ENCODE measurements around the gene GPR162.

The GPR162 gene

GRCh38 chr12:6860116-6860515, 38.5 kb downstream of the GPR162 start:
- no peaks in the 10 kb centered on the region for H3K27me3 ChIP-seq (ENCODE audit: insufficient read depth, low read length, poor library complexity, severe bottlenecking)
- peaks cover 93% of the 10 kb centered on the region for H3K36me3 ChIP-seq (ENCODE audit: insufficient read depth, low read length)
- H3K4me1 ChIP-seq (ENCODE audit: insufficient read depth, low read length, poor library complexity, severe bottlenecking), result no peaks in the 10 kb centered on the region

GRCh38 chr12:6860942-6861341, 39.3 kb downstream of the GPR162 start:
- no peaks in the 10 kb centered on the region for H3F3A ChIP-seq (ENCODE audit: low read depth)
- H3K9ac ChIP-seq (ENCODE audit: low read depth, low read length, poor library complexity, severe bottlenecking), result no peak overlapping the region
- peaks cover 96% of the 10 kb centered on the region for H3K36me3 ChIP-seq (ENCODE audit: insufficient read depth, low read length)
- no peaks in the 10 kb centered on the region for H3K9me2 ChIP-seq (replicated peaks; ENCODE audit: low read depth, low read length)
- TF ChIP-seq CTCF (conservative IDR thresholded peaks at IDR 0.05; ENCODE audit: low read length), result no peak
- no peak for TF ChIP-seq EZH2phosphoT487 (IDR thresholded peaks at IDR 0.05; ENCODE audit: borderline replicate concordance)
- H3K27me3 ChIP-seq (ENCODE audit: insufficient read depth, low read length, poor library complexity, severe bottlenecking), result no peaks in the 10 kb centered on the region
- no peak overlapping the region for H2AFZ ChIP-seq (ENCODE audit: low read length)
- no peaks in the 10 kb centered on the region; the same call in 1 of the 2 replicates for H3K79me2 ChIP-seq (ENCODE audit: insufficient read depth, low read length)
- no peaks in the 10 kb centered on the region for H3K9me3 ChIP-seq (ENCODE audit: insufficient read depth, low read depth, low read length)
- no peak overlapping the region for H3K4me3 ChIP-seq (ENCODE audit: low read length, poor library complexity, severe bottlenecking)
- no peak overlapping the region for H3K4me2 ChIP-seq (ENCODE audit: low read depth, low read length, poor library complexity, severe bottlenecking)
- no peaks in the 10 kb centered on the region for H4K20me1 ChIP-seq (ENCODE audit: insufficient read depth, low read length, poor library complexity, severe bottlenecking)
- no peaks in the 10 kb centered on the region for H3K4me1 ChIP-seq (ENCODE audit: insufficient read depth, low read length, poor library complexity, severe bottlenecking)

More at GRCh38 chr12:6860116-6860515, 38.5 kb downstream of the GPR162 start:
- no peaks in the 10 kb centered on the region for H3F3A ChIP-seq (ENCODE audit: low read depth)
- peaks cover 7% of the 10 kb centered on the region; the same call in 1 of the 2 replicates for H3K79me2 ChIP-seq (ENCODE audit: insufficient read depth, low read length)
- H3K4me3 ChIP-seq (ENCODE audit: low read length, poor library complexity, severe bottlenecking), result no peak overlapping the region
- TF ChIP-seq CTCF (conservative IDR thresholded peaks at IDR 0.05; ENCODE audit: low read length), result no peak
- TF ChIP-seq EZH2phosphoT487 (IDR thresholded peaks at IDR 0.05; ENCODE audit: borderline replicate concordance), result no peak
- H3K9me2 ChIP-seq (replicated peaks; ENCODE audit: low read depth, low read length), result no peaks in the 10 kb centered on the region
- no peak overlapping the region for H3K4me2 ChIP-seq (ENCODE audit: low read depth, low read length, poor library complexity, severe bottlenecking)
- no peaks in the 10 kb centered on the region for H4K20me1 ChIP-seq (ENCODE audit: insufficient read depth, low read length, poor library complexity, severe bottlenecking)
- no peaks in the 10 kb centered on the region for H3K9me3 ChIP-seq (ENCODE audit: insufficient read depth, low read depth, low read length)
- H2AFZ ChIP-seq (ENCODE audit: low read length), result no peak overlapping the region
- no peak overlapping the region for H3K9ac ChIP-seq (ENCODE audit: low read depth, low read length, poor library complexity, severe bottlenecking)

GRCh38 chr12:6861391-6861790, 39.8 kb downstream of the GPR162 start:
- Histone ChIP-seq H3K9me2 (replicated peaks; ENCODE audit: low read depth, low read length) (no peaks in the 10 kb centered on the region), H4K20me1 (ENCODE audit: insufficient read depth, low read length, poor library complexity, severe bottlenecking) (no peaks in the 10 kb centered on the region), H3K27me3 (ENCODE audit: insufficient read depth, low read length, poor library complexity, severe bottlenecking) (no peaks in the 10 kb centered on the region), H3K79me2 (ENCODE audit: insufficient read depth, low read length) (no peaks in the 10 kb centered on the region), H3K4me3 (ENCODE audit: low read length, poor library complexity, severe bottlenecking) (no peak overlapping the region), H3K9me3 (ENCODE audit: insufficient read depth, low read depth, low read length) (no peaks in the 10 kb centered on the region), H2AFZ (ENCODE audit: low read length) (no peak overlapping the region), H3K4me2 (ENCODE audit: low read depth, low read length, poor library complexity, severe bottlenecking) (no peak overlapping the region), H3F3A (ENCODE audit: low read depth) (no peaks in the 10 kb centered on the region), H3K9ac (ENCODE audit: low read depth, low read length, poor library complexity, severe bottlenecking) (no peak overlapping the region), H3K4me1 (ENCODE audit: insufficient read depth, low read length, poor library complexity, severe bottlenecking) (no peaks in the 10 kb centered on the region), H3K36me3 (ENCODE audit: insufficient read depth, low read length) (peaks cover 92% of the 10 kb centered on the region)
- TF ChIP-seq EZH2phosphoT487 (IDR thresholded peaks at IDR 0.05; ENCODE audit: borderline replicate concordance) (no peak), CTCF (conservative IDR thresholded peaks at IDR 0.05; ENCODE audit: low read length) (no peak)

All from Loucy (cell line).